B cell (primary cell): Measurements from ENCODE around the gene PRR33. TPM values are rescaled to one million over a fixed set of nuclear protein-coding genes. Genes with fewer than 3 reads are reported as not detected.

Experiments used
- ATAC-seq: fragments of 200-7000 bp; cut with Tn5 transposase; one replicate; pipeline ENCODE4 v1.10.0; 2021; ENCODE audit warnings: low read depth, mild to moderate bottlenecking, moderate number of reproducible peaks, moderate library complexity
- CTCF ChIA-PET: fragments of 350-600 bp; sonication (Branson Sonifier 250); formaldehyde crosslinking; loops from one replicate; lab custom pipeline; 2021; ENCODE audit warnings: antibody characterized with exemption, inconsistent platforms; lab: Charles Lee
- POLR2A ChIA-PET: fragments of 350-600 bp; sonication (Branson Sonifier 250); formaldehyde crosslinking; loops from one replicate; lab custom pipeline; 2021; ENCODE audit warnings: antibody characterized with exemption; lab: Charles Lee
- DNase-seq: peaks from one replicate; pipeline ENCODE4 v3.0.0; 2013
- H2AFZ ChIP-seq: 2 replicates; pipeline ENCODE4 v1.6.1; 2012; ENCODE audit warnings: mild to moderate bottlenecking, low read depth, low read length; ENCODE audit not compliant: insufficient read depth, poor library complexity, severe bottlenecking
- H3K27ac ChIP-seq, 2 donors: 1 replicate in 1 of 2; 2 replicates in 1 of 2; pipeline ENCODE4 v1.5.1; 2012 to 2013; ENCODE audit warnings: low read length in 2 of 2, mild to moderate bottlenecking in 2 of 2, moderate library complexity in 1 of 2
- H3K27me3 ChIP-seq, 4 experiments: fragments of 200-600 bp in 1 of 4; sonication (generic) in 1 of 4; replicated peaks in 1 of 4; 1 replicate in 2 of 4; 2 replicates in 2 of 4; pipeline versions ENCODE4 v1.6.1 to v1.7.0; 2013 to 2016; ENCODE audit warnings: low read length in 3 of 4, mild to moderate bottlenecking in 2 of 4, mixed read lengths in 1 of 4, moderate library complexity in 1 of 4; ENCODE audit not compliant: insufficient read depth in 4 of 4, control insufficient read depth in 3 of 4; ENCODE audit errors: control extremely low read depth in 1 of 4
- H3K36me3 ChIP-seq, 2 experiments: replicated peaks in 1 of 2; 1 replicate in 1 of 2; 2 replicates in 1 of 2; pipeline versions ENCODE4 v1.6.1 to v1.7.1; 2013; ENCODE audit warnings: low read length in 1 of 2; ENCODE audit not compliant: insufficient read depth in 2 of 2, control insufficient read depth in 1 of 2; ENCODE audit errors: control extremely low read depth in 1 of 2, extremely low read depth in 1 of 2
- H3K4me1 ChIP-seq, 2 donors: fragments of 200-600 bp in 1 of 2; sonication (generic) in 1 of 2; 1 replicate in 1 of 2; 2 replicates in 1 of 2; pipeline versions ENCODE4 v1.5.1 to v1.6.1; 2013 to 2017; ENCODE audit warnings: low read length in 2 of 2; ENCODE audit not compliant: control insufficient read depth in 2 of 2, insufficient read depth in 2 of 2
- H3K4me2 ChIP-seq: replicated peaks from 2 replicates; pipeline ENCODE3; 2012; ENCODE audit warnings: mild to moderate bottlenecking, low read depth, low read length; ENCODE audit not compliant: poor library complexity, severe bottlenecking
- H3K4me3 ChIP-seq, 5 experiments: fragments of 200-600 bp in 1 of 5; sonication (generic) in 1 of 5; 1 replicate in 3 of 5; 2 replicates in 2 of 5; pipeline versions ENCODE4 v1.5.1 to v1.7.0; 2011 to 2016; ENCODE audit warnings: low read length in 4 of 5, mild to moderate bottlenecking in 4 of 5, low read depth in 2 of 5, control low read depth in 1 of 5, moderate library complexity in 1 of 5; ENCODE audit not compliant: insufficient read depth in 1 of 5; ENCODE audit errors: control extremely low read depth in 1 of 5, extremely low read depth in 1 of 5
- H3K79me2 ChIP-seq: fragments of 200-600 bp; sonication (generic); one replicate; pipeline ENCODE4 v1.6.0; 2016; ENCODE audit warnings: low read length; ENCODE audit not compliant: control insufficient read depth, insufficient read depth
- H3K9ac ChIP-seq: fragments of 200-600 bp; sonication (generic); 2 replicates; pipeline ENCODE4 v1.6.1; 2017; ENCODE audit warnings: mild to moderate bottlenecking, low read length, moderate library complexity
- H3K9me3 ChIP-seq, 3 donors: one replicate each; pipeline versions ENCODE4 v1.6.1 to v1.7.1; 2013; ENCODE audit warnings: low read length in 2 of 3; ENCODE audit not compliant: control insufficient read depth in 2 of 3, insufficient read depth in 1 of 3; ENCODE audit errors: control extremely low read depth in 1 of 3
- H4K20me1 ChIP-seq: 2 replicates; pipeline ENCODE4 v1.6.0; 2012; ENCODE audit warnings: mild to moderate bottlenecking, low read length; ENCODE audit not compliant: insufficient read depth, control insufficient read depth, poor library complexity, severe bottlenecking
- H3K27ac Mint-ChIP-seq: one replicate; pipeline ENCODE4 v1.8.0; 2021; ENCODE audit warnings: mixed read lengths
- H3K27me3 Mint-ChIP-seq: one replicate; pipeline ENCODE4 v1.8.0; 2021; ENCODE audit warnings: mixed read lengths
- H3K4me1 Mint-ChIP-seq: one replicate; pipeline ENCODE4 v1.8.0; 2021; ENCODE audit warnings: mixed read lengths
- H3K4me3 Mint-ChIP-seq: one replicate; pipeline ENCODE4 v1.8.0; 2021; ENCODE audit warnings: mixed read lengths
- H3K9me3 Mint-ChIP-seq: one replicate; pipeline ENCODE4 v1.8.0; 2022; ENCODE audit warnings: mixed read lengths; ENCODE audit not compliant: insufficient read depth
- CTCF ChIP-seq: fragments of 200-600 bp; IDR thresholded peaks from one replicate; pipeline ENCODE4 v1.8.0; 2022; ENCODE audit warnings: antibody characterized with exemption, mild to moderate bottlenecking
- EZH2 ChIP-seq: IDR thresholded peaks from 2 replicates; pipeline ENCODE4 v1.6.1; 2012; ENCODE audit warnings: borderline replicate concordance, low read depth, mild to moderate bottlenecking, moderate library complexity, low read length; ENCODE audit not compliant: insufficient read depth, poor library complexity, severe bottlenecking
- WGBS: methylation state at CpG from one replicate; pipeline ENCODE4 v1.1.5; 2013; ENCODE audit warnings: missing lambda C conversion rate; ENCODE audit not compliant: insufficient coverage; 5-methylcytosine and 5-hydroxymethylcytosine counted together
- intact Hi-C: fragments of 100-400 bp; cut with micrococcal nuclease; formaldehyde crosslinking; loops from one replicate; pipeline ENCODE4 v1.10.0; 2022
- polyA plus RNA-seq: library from polyadenylated mRNA; depleted of rRNA; stranded (reverse); fragments of >200 nt; gene quantifications from 2 replicates; pipeline ENCODE4 v1.2.3, GENCODE V29; 2012
- total RNA-seq, 2 donors: library from RNA; stranded (reverse); fragments of 120-200 nt in 1 of 2; gene quantifications; 1 replicate in 1 of 2; 2 replicates in 1 of 2; pipeline versions ENCODE4 v1.2.3 to v1.2.4, GENCODE V29; 2013 to 2022

PRR33 gene
- total and polyA plus RNA-seq, 2 donors (not counting 1 experiment from before 2014, with no cell fraction given): not detected

DNA sequence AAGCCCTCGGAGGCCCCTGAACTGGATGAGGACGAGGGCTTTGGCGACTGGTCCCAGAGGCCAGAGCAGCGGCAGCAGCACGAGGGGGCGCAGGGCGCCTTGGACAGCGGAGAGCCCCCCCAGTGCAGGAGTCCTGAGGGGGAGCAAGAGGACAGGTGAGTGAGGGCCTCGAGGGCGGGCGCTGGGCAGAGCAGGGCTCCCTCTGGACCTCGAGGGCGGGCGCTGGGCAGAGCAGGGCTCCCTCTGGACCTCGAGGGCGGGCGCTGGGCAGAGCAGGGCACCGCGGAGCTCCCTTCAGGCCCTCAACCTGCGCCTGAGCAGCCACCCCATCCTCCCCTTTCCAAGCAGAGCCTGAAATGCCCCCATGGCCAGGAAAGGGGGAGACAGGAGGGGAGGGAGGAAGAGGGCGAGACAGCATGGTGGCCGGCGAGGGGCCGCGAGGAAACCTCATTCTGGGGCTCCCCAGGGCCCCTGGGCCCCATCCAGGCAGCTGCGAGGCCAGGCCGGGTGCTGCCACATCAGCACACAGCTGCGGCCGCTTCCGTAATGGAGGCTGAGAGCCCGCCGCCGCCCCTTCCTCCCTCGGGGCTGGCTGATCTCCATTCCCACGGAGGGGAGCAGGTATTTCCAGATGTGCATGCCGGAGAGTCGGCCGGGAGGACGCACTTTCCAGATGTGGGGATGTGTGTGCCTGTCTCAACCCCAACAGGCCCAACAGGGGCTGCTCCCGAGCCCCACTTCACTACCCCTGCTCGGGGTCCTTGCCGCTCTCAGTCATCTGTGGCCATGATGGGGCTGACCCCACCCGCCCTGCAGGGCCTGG lies 10.0 kb downstream of the PRR33 start:
- POLR2A ChIA-PET: interaction anchor here (0.7 to 2.8 kb wide), 8 partner anchors 9 to 117 kb away, joined by 3 to 9 read pairs (median 6); partner anchors contain the start of genes PRR33 and TNNI2
- peak overlapping the region; percentile 61 for H3K4me2 ChIP-seq
- TF ChIP-seq CTCF (no peak), EZH2 (no peak)

More for the DNA sequence above, 10.0 kb downstream of the PRR33 start:
- Mint-ChIP-seq H3K4me3 (peak overlapping the region; percentile 34), H3K9me3 (no peaks in the 10 kb centered on the region), H3K4me1 (peaks cover 42% of the 10 kb centered on the region), H3K27me3 (no peaks in the 10 kb centered on the region), H3K27ac (peak overlapping the region; percentile 75)
- Histone ChIP-seq H3K27ac (peak overlapping the region; percentile 15 to 72), H3K9ac (no peak overlapping the region), H4K20me1 (peaks cover 98% of the 10 kb centered on the region), H3K4me3 (no peak overlapping the region), H3K27me3 (no peaks in the 10 kb centered on the region), H3K9me3 (no peaks in the 10 kb centered on the region), H3K36me3 (peaks cover 13 to 62% of the 10 kb centered on the region in 2 experiments), H2AFZ (no peak overlapping the region), H3K4me1 (peaks cover 32 to 52% of the 10 kb centered on the region in 2 donors), H3K79me2 (peaks cover 36% of the 10 kb centered on the region)
- intact Hi-C loops: loop anchor here (1.0 to 5.0 kb wide), 4 partner anchors 29 to 271 kb away; partner anchors contain the start of genes LSP1 and TNNT3
- 35% methylated on average over 37 of the region's 43 CpGs for WGBS
- peak; percentile 68 for DNase-seq
- CTCF ChIA-PET: interaction anchor here (0.7 to 3.3 kb wide), 29 partner anchors 9 to 270 kb away, joined by 3 to 104 read pairs (median 5); partner anchors contain the start of genes H19, LSP1 and TNNI2
- peak; percentile 60 for ATAC-seq
